AG04450 (cell line): Measurements from ENCODE around the gene MUTYH. TPM values are rescaled to one million over a fixed set of nuclear protein-coding genes. Genes with fewer than 3 reads are reported as not detected.
"Not testable (repeated sequence)": the region's sequence is repeated elsewhere in the genome, so short reads cannot be mapped to it uniquely, and the experiment has no call there.

Source experiments
- CTCF ChIA-PET: fragments of 300-600, 350-600 bp; formaldehyde crosslinking; extraction: SDS; loops from one replicate; lab custom pipeline; 2022; ENCODE audit warnings: antibody characterized with exemption, inconsistent platforms; lab: Charles Lee
- POLR2A ChIA-PET: fragments of 350-600 bp; formaldehyde crosslinking; extraction: SDS; loops from one replicate; lab custom pipeline; 2021; ENCODE audit warnings: antibody characterized with exemption, inconsistent platforms; lab: Yijun Ruan, JAX
- DNase-seq: peaks from one replicate; pipeline ENCODE4 v3.0.0-alpha.2; 2011; ENCODE audit warnings: low read depth, low spot score
- H3K27ac ChIP-seq: one replicate; pipeline ENCODE4 v1.5.1; 2012; ENCODE audit warnings: low read depth, low read length, control low read depth
- H3K27me3 ChIP-seq: one replicate; pipeline ENCODE4 v1.6.0; 2012; ENCODE audit warnings: low read length; ENCODE audit not compliant: control insufficient read depth, insufficient read depth
- H3K4me3 ChIP-seq: 2 replicates; pipeline ENCODE4 v1.5.1; 2011; ENCODE audit warnings: mild to moderate bottlenecking, low read depth, low read length, control low read depth
- H3K9me3 ChIP-seq: 2 replicates; pipeline ENCODE4 v1.5.1; 2012; ENCODE audit warnings: low read length; ENCODE audit not compliant: control insufficient read depth, insufficient read depth
- polyA plus RNA-seq: library from polyadenylated mRNA; depleted of rRNA; stranded (reverse); fragments of >200 nt; gene quantifications from 2 replicates; pipeline ENCODE4 v1.2.3, GENCODE V29; 2011
- TF ChIP-seq, protein P1 (sequence below): IDR thresholded peaks from 2 replicates; pipeline ENCODE4 v1.5.1; 2011; ENCODE audit warnings: low read depth, low read length, control low read depth, inconsistent platforms

The MUTYH gene
- polyA plus RNA-seq, 1 experiment, result 5.8 TPM

DNA sequence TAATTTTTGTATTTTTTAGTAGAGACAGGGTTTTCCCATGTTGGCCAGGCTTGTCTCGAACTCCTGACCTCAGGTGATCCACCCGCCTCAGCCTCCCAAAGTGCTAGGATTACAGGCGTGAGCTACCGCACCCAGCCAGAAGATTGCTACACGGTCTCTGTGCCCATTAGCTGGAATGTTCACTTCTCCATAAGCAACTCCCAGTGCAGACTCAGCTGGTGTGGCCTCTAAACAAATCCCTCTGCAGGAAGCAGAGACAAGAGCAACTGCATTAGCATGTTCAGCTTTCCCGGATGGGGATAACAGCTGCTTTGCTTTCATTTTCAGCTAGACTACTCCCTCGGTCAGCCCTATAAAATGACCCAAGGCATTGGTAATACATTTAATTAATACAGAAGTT is 20.7 kb upstream of the MUTYH start:
- not testable (repeated sequence) for H3K4me3 ChIP-seq, H3K27ac ChIP-seq, H3K27me3 ChIP-seq, H3K9me3 ChIP-seq
- ChIA-PET POLR2A (interaction anchor here (0.6 to 2.0 kb wide), 6 partner anchors 22 to 1938 kb away, joined by 3 to 7 read pairs (median 4); partner anchors contain the start of genes MUTYH, PRDX1, TESK2 and TOE1), CTCF (interaction anchor here (1.0 to 16.5 kb wide), 12 partner anchors 37 to 863 kb away, joined by 3 to 456 read pairs (median 6); partner anchors contain the start of genes CCDC163, MMACHC, TESK2 and UROD)
- peak; percentile 42 for DNase-seq
- TF ChIP-seq, protein P1, sequence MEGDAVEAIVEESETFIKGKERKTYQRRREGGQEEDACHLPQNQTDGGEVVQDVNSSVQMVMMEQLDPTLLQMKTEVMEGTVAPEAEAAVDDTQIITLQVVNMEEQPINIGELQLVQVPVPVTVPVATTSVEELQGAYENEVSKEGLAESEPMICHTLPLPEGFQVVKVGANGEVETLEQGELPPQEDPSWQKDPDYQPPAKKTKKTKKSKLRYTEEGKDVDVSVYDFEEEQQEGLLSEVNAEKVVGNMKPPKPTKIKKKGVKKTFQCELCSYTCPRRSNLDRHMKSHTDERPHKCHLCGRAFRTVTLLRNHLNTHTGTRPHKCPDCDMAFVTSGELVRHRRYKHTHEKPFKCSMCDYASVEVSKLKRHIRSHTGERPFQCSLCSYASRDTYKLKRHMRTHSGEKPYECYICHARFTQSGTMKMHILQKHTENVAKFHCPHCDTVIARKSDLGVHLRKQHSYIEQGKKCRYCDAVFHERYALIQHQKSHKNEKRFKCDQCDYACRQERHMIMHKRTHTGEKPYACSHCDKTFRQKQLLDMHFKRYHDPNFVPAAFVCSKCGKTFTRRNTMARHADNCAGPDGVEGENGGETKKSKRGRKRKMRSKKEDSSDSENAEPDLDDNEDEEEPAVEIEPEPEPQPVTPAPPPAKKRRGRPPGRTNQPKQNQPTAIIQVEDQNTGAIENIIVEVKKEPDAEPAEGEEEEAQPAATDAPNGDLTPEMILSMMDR, result peak; percentile 21; the same call in 1 of the 2 replicates

GRCh38 chr1:45359882-45360513 is 19.8 kb upstream of the MUTYH start:
- TF ChIP-seq, protein P1, result peak; percentile 74
- DNase-seq, result peak; percentile 38
- Histone ChIP-seq H3K27ac (no peak overlapping the region), H3K9me3 (no peaks in the 10 kb centered on the region), H3K4me3 (no peak overlapping the region), H3K27me3 (no peaks in the 10 kb centered on the region)
- POLR2A ChIA-PET, result interaction anchor here (1.3 to 2.0 kb wide), 2 partner anchors 131 to 162 kb away, joined by 6 to 7 read pairs; partner anchors contain the start of genes PRDX1 and TESK2
- CTCF ChIA-PET, result interaction anchor here (0.5 to 16.5 kb wide), 39 partner anchors 9 to 864 kb away, joined by 3 to 456 read pairs (median 4); partner anchors contain the start of genes AKR1A1, CCDC163, HECTD3 and MMACHC

- DNase-seq, result no peak
Observed at GRCh38 chr1:45356186-45356585, 15.9 kb upstream of the MUTYH start.

GRCh38 chr1:45355683-45356082 is 15.4 kb upstream of the MUTYH start:
- DNase-seq, result no peak
- Histone ChIP-seq H3K27me3 (no peaks in the 10 kb centered on the region), H3K4me3 (no peak overlapping the region), H3K27ac (no peak overlapping the region), H3K9me3 (no peaks in the 10 kb centered on the region)
- ChIA-PET CTCF (interaction anchor here (0.6 to 16.5 kb wide), 3 partner anchors 136 to 342 kb away, joined by 3 to 456 read pairs (median 42); partner anchors contain the start of genes TESK2 and UROD), POLR2A (no interaction called here)
- TF ChIP-seq, protein P1, result no peak

More at GRCh38 chr1:45356186-45356585, 15.9 kb upstream of the MUTYH start:
- TF ChIP-seq, protein P1, result no peak
- POLR2A ChIA-PET, result interaction anchor here (0.9 to 1.7 kb wide), 2 partner anchors 12 to 135 kb away, joined by 3 to 4 read pairs; partner anchors contain the start of gene TESK2
- CTCF ChIA-PET, result interaction anchor here (0.6 to 16.5 kb wide), 6 partner anchors 12 to 343 kb away, joined by 3 to 456 read pairs (median 4); partner anchors contain the start of genes TESK2, TOE1 and UROD
- no peak overlapping the region for H3K27ac ChIP-seq
- H3K4me3 ChIP-seq, result no peak overlapping the region
- H3K27me3 ChIP-seq, result no peaks in the 10 kb centered on the region
- H3K9me3 ChIP-seq, result no peaks in the 10 kb centered on the region
